C4-2B (cell line): Measurements from ENCODE around the gene STAC3.

Experiments
- H3K27ac ChIP-seq: fragments of 450-650 bp; 2 replicates; pipeline ENCODE4 v1.5.1; 2017
- ZFX ChIP-seq: fragments of 450-650 bp; IDR thresholded peaks from 2 replicates; pipeline ENCODE4 v1.6.1; 2017
- TF ChIP-seq, protein P1 (sequence below): fragments of 450-650 bp; conservative IDR thresholded peaks from 2 replicates; pipeline ENCODE4 v1.5.1; 2017; ENCODE audit warnings: mild to moderate bottlenecking

Gene STAC3

GRCh38 chr12:57216921-57217879 is 33.8 kb downstream of the STAC3 start:
- peak overlapping the region; percentile 75 for H3K27ac ChIP-seq
- TF ChIP-seq, protein P1, sequence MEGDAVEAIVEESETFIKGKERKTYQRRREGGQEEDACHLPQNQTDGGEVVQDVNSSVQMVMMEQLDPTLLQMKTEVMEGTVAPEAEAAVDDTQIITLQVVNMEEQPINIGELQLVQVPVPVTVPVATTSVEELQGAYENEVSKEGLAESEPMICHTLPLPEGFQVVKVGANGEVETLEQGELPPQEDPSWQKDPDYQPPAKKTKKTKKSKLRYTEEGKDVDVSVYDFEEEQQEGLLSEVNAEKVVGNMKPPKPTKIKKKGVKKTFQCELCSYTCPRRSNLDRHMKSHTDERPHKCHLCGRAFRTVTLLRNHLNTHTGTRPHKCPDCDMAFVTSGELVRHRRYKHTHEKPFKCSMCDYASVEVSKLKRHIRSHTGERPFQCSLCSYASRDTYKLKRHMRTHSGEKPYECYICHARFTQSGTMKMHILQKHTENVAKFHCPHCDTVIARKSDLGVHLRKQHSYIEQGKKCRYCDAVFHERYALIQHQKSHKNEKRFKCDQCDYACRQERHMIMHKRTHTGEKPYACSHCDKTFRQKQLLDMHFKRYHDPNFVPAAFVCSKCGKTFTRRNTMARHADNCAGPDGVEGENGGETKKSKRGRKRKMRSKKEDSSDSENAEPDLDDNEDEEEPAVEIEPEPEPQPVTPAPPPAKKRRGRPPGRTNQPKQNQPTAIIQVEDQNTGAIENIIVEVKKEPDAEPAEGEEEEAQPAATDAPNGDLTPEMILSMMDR: no peak
- no peak for TF ChIP-seq ZFX

GRCh38 chr12:57216014-57216911 is 34.7 kb downstream of the STAC3 start, which contains the start of gene NXPH4:
NXPH4 (plus strand) TSS chr12:57216794; CDS start chr12:57216970, 176 bp downstream.
- peak within 1 kb of the TSS; percentile 75 for H3K27ac ChIP-seq
- TF ChIP-seq, protein P1: no peak; the same call in 1 of the 2 replicates
- TF ChIP-seq ZFX: no peak

DNA sequence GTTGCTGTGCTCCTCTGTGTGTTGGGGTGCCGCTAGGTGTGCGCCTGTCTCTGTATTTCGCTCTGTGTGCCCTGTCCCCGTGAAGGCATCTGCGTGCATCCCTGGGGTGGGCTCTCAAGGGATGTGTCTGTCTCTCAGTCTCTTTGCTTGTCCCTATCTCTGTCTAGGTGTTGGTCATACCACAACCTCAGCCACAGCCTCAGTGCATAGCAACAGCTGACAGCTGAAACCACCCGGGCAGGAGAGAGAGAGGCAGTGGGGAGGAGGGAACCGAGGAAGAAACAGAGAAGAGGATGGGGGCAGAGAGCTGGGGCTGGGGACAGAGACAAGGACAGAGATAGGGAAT is 35.3 kb downstream of the STAC3 start:
- no peak for TF ChIP-seq ZFX
- TF ChIP-seq, protein P1: no peak
- no peak overlapping the region for H3K27ac ChIP-seq

DNA sequence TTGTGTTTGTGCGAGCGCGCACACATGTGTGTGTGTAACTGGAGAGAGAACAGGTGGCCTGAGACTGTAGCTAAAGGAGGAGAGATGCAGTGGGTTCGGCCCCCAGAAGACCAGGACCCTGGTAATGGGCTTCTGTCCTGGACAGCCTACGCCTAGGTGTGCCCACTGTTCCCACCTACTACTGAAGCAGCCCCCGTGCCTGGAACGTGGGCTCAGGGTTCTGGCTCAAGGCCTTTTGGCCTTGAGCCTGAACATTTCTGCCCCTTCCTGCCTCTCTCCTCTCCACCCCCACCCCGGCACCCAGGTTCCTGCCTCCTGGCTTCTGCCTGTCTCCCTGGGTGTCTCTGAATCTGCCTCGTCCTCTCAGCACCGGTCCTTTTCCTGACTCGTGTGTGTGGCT is 35.9 kb downstream of the STAC3 start:
- TF ChIP-seq, protein P1: no peak
- TF ChIP-seq ZFX: no peak
- no peak overlapping the region for H3K27ac ChIP-seq

- no peak overlapping the region for H3K27ac ChIP-seq
- TF ChIP-seq ZFX: no peak
- TF ChIP-seq, protein P1: peak; percentile 76
Observed at GRCh38 chr12:57214398-57214781, 36.6 kb downstream of the STAC3 start.

- TF ChIP-seq ZFX: no peak
- TF ChIP-seq, protein P1: no peak
Observed at GRCh38 chr12:57213763-57214397, 37.1 kb downstream of the STAC3 start.

More at GRCh38 chr12:57213763-57214397, 37.1 kb downstream of the STAC3 start:
- H3K27ac ChIP-seq: peak overlapping the region; percentile 17; the same call in 1 of the 2 replicates
